ENCODE data around the gene SLC44A4. TPM values are rescaled to one million over a fixed set of nuclear protein-coding genes. Genes with fewer than 3 reads are reported as not detected.

SLC44A4 gene
- total RNA-seq, 2 experiments from 2014 or later, result 0.20 TPM; not detected in 1

Other genes starting within 250 kb of the SLC44A4 start
- 100 to 1,000 TPM; 211 TPM for gene BAG6, start 226.3 kb downstream of the SLC44A4 start, total RNA-seq
- gene APOM, start 223.1 kb downstream of the SLC44A4 start, total RNA-seq, result 1 to 10 TPM; 4.2 to 4.6 TPM
- 10 to 100 TPM in 1 of 2 experiments, 1 to 10 TPM in 1; 9.6 to 10.5 TPM for gene C6orf47, start 218.2 kb downstream of the SLC44A4 start, total RNA-seq
- gene GPANK1, start 214.0 kb downstream of the SLC44A4 start, total RNA-seq, result 10 to 100 TPM in 1 of 2 experiments, 1 to 10 TPM in 1; 9.8 to 11.0 TPM
- gene CSNK2B, start 212.9 kb downstream of the SLC44A4 start, total RNA-seq, result 10 to 100 TPM; 88.0 to 92.6 TPM
- gene LY6G5B, start 209.0 kb downstream of the SLC44A4 start, total RNA-seq, result 10 to 100 TPM; 27.0 to 28.0 TPM
- gene LY6G5C, start 197.9 kb downstream of the SLC44A4 start, total RNA-seq, result under 1 TPM; 0.49 to 0.67 TPM
- gene ABHD16A, start 175.7 kb downstream of the SLC44A4 start, total RNA-seq, result 10 to 100 TPM; 52.3 to 59.3 TPM
- not detected for gene LY6G6F, start 172.1 kb downstream of the SLC44A4 start, total RNA-seq
- gene LY6G6D, start 163.6 kb downstream of the SLC44A4 start, total RNA-seq, result not detected
- not detected for gene LY6G6C, start 157.3 kb downstream of the SLC44A4 start, total RNA-seq
- under 1 TPM; 0.11 to 0.17 TPM for gene MPIG6B, start 155.6 kb downstream of the SLC44A4 start, total RNA-seq
- 1 to 10 TPM; 3.0 to 3.3 TPM for gene DDAH2, start 149.7 kb downstream of the SLC44A4 start, total RNA-seq
- gene CLIC1, start 142.5 kb downstream of the SLC44A4 start, total RNA-seq, result 10 to 100 TPM; 61.2 to 61.5 TPM
- gene MSH5, start 139.0 kb downstream of the SLC44A4 start, total RNA-seq, result 10 to 100 TPM; 13.6 to 13.7 TPM
- 1 to 10 TPM; 2.7 to 2.8 TPM for gene SAPCD1, start 116.3 kb downstream of the SLC44A4 start, total RNA-seq
- 1 to 10 TPM; 1.7 TPM for gene VWA7, start 101.7 kb downstream of the SLC44A4 start, total RNA-seq
- 10 to 100 TPM; 43.9 to 44.2 TPM for gene VARS1, start 83.2 kb downstream of the SLC44A4 start, total RNA-seq
- gene LSM2, start 72.0 kb downstream of the SLC44A4 start, total RNA-seq, result 10 to 100 TPM; 12.6 to 13.7 TPM
- gene HSPA1L, start 63.7 kb downstream of the SLC44A4 start, total RNA-seq, result 1 to 10 TPM; 1.7 to 1.8 TPM
- gene HSPA1A, start 63.5 kb downstream of the SLC44A4 start, total RNA-seq, result 1 to 10 TPM; 8.1 to 9.8 TPM
- 1 to 10 TPM; 8.3 to 9.8 TPM for gene HSPA1B, start 51.3 kb downstream of the SLC44A4 start, total RNA-seq
- 10 to 100 TPM; 19.7 to 21.1 TPM for gene NEU1, start 16.2 kb downstream of the SLC44A4 start, total RNA-seq
- 10 to 100 TPM; 36.3 to 36.6 TPM for gene EHMT2, start 18.7 kb upstream of the SLC44A4 start, total RNA-seq
- under 1 TPM; 0.28 to 0.33 TPM for gene ZBTB12, start 23.1 kb upstream of the SLC44A4 start, total RNA-seq
- 1 to 10 TPM; 1.4 to 2.3 TPM for gene C2, start 48.7 kb upstream of the SLC44A4 start, total RNA-seq
- 1 to 10 TPM; 1.5 to 2.2 TPM for gene CFB, start 67.1 kb upstream of the SLC44A4 start, total RNA-seq
- 10 to 100 TPM; 53.8 to 58.2 TPM for gene NELFE, start 80.0 kb upstream of the SLC44A4 start, total RNA-seq
- 100 to 1,000 TPM; 133 to 141 TPM for gene SKIC2, start 80.2 kb upstream of the SLC44A4 start, total RNA-seq
- 10 to 100 TPM; 30.0 to 31.1 TPM for gene DXO, start 93.1 kb upstream of the SLC44A4 start, total RNA-seq
- 1 to 10 TPM; 4.2 TPM for gene C4A, start 103.1 kb upstream of the SLC44A4 start, total RNA-seq
- gene C4B, start 135.8 kb upstream of the SLC44A4 start, total RNA-seq, result 1 to 10 TPM; 3.0 to 4.0 TPM
- gene CYP21A2, start 159.4 kb upstream of the SLC44A4 start, total RNA-seq, result under 1 TPM; 0.17 to 0.36 TPM
- 1 to 10 TPM; 8.3 to 9.0 TPM for gene TNXB, start 230.3 kb upstream of the SLC44A4 start, total RNA-seq
- 10 to 100 TPM; 72.2 to 75.6 TPM for gene ATF6B, start 249.2 kb upstream of the SLC44A4 start, total RNA-seq